Measurements from ENCODE around the gene EIF3F. TPM values are rescaled to one million over a fixed set of nuclear protein-coding genes. Genes with fewer than 3 reads are reported as not detected.

EIF3F gene
- total and polyA plus RNA-seq, 8 donors: 153 to 400 (median 347) TPM

GRCh38 chr11:8013833-8014232, 26.7 kb downstream of the EIF3F start:
- no peak for ATAC-seq
- H3K4me3 ChIP-seq: no peak overlapping the region
- no peak for DNase-seq
- peaks cover 15 to 39% of the 10 kb centered on the region in 2 donors for H3K27me3 ChIP-seq
- H3K27ac ChIP-seq: no peak overlapping the region
- intact Hi-C loops (cut with DNase I): no loop called here
- peaks cover 0 to 4% of the 10 kb centered on the region in 2 donors for H3K4me1 ChIP-seq
- H3K36me3 ChIP-seq: no peaks in the 10 kb centered on the region
- no peak for TF ChIP-seq CTCF (IDR thresholded peaks at IDR 0.05)
- H3K9me3 ChIP-seq: no peaks in the 10 kb centered on the region

GRCh38 chr11:8015753-8016239, 28.7 kb downstream of the EIF3F start:
- no peaks in the 10 kb centered on the region for H3K9me3 ChIP-seq
- peaks cover 35 to 57% of the 10 kb centered on the region in 2 donors for H3K27me3 ChIP-seq

GRCh38 chr11:8016440-8016839, 29.3 kb downstream of the EIF3F start:
- peaks cover 35 to 64% of the 10 kb centered on the region in 2 donors for H3K27me3 ChIP-seq
- no peak overlapping the region for H3K4me3 ChIP-seq
- no peaks in the 10 kb centered on the region for H3K9me3 ChIP-seq
- DNase-seq: no peak
- H3K27ac ChIP-seq: no peak overlapping the region
- ATAC-seq: no peak
- peaks cover 3 to 19% of the 10 kb centered on the region in 2 donors for H3K4me1 ChIP-seq
- H3K36me3 ChIP-seq: no peaks in the 10 kb centered on the region
- TF ChIP-seq CTCF (IDR thresholded peaks at IDR 0.05): no peak
- intact Hi-C loops (cut with DNase I): no loop called here

More at GRCh38 chr11:8015753-8016239, 28.7 kb downstream of the EIF3F start:
- peaks cover 3 to 19% of the 10 kb centered on the region in 2 donors for H3K4me1 ChIP-seq
- H3K36me3 ChIP-seq: no peaks in the 10 kb centered on the region
- DNase-seq (no peak), ATAC-seq (no peak)
- intact Hi-C loops (cut with DNase I): no loop called here
- no peak overlapping the region for H3K27ac ChIP-seq
- no peak overlapping the region for H3K4me3 ChIP-seq
- no peak for TF ChIP-seq CTCF (IDR thresholded peaks at IDR 0.05)

GRCh38 chr11:8017071-8017470, 29.9 kb downstream of the EIF3F start:
- DNase-seq (no peak), ATAC-seq (no peak)
- H3K27ac ChIP-seq: no peak overlapping the region
- H3K4me3 ChIP-seq: no peak overlapping the region
- no peak for TF ChIP-seq CTCF (IDR thresholded peaks at IDR 0.05)
- H3K9me3 ChIP-seq: no peaks in the 10 kb centered on the region
- peaks cover 3 to 19% of the 10 kb centered on the region in 2 donors for H3K4me1 ChIP-seq
- H3K27me3 ChIP-seq: peaks cover 35 to 69% of the 10 kb centered on the region in 2 donors
- H3K36me3 ChIP-seq: no peaks in the 10 kb centered on the region
- intact Hi-C loops (cut with DNase I): no loop called here

GRCh38 chr11:8017894-8018483, 30.9 kb downstream of the EIF3F start:
- Histone ChIP-seq H3K36me3 (no peaks in the 10 kb centered on the region), H3K27ac (no peak overlapping the region), H3K4me1 (peaks cover 3 to 19% of the 10 kb centered on the region in 2 donors), H3K4me3 (no peak overlapping the region), H3K9me3 (no peaks in the 10 kb centered on the region), H3K27me3 (peaks cover 35 to 69% of the 10 kb centered on the region in 2 donors)
- intact Hi-C loops (cut with DNase I): no loop called here
- TF ChIP-seq CTCF (IDR thresholded peaks at IDR 0.05): no peak
- no peak for ATAC-seq
- no peak for DNase-seq

Data from left lung (tissue), 10 donors.